Activated CD8-positive, alpha-beta T cell treated with anti-CD3 and anti-CD28 coated beads, Interleukin-2, amount 10 ng/mL, durations not matched to agents 7 days and 5 days (primary cell): ENCODE data around the gene LAYN. TPM values are rescaled to one million over a fixed set of nuclear protein-coding genes. Genes with fewer than 3 reads are reported as not detected.

Experiments used
- ATAC-seq: fragments of 150-1000 bp; cut with Tn5 transposase; one replicate; pipeline ENCODE4 v1.10.0; 2021; ENCODE audit warnings: moderate library complexity
- CTCF ChIA-PET: fragments of 350-600 bp; sonication (Branson Sonifier 250); formaldehyde crosslinking; loops from one replicate; lab custom pipeline; 2021; ENCODE audit warnings: antibody characterized with exemption; lab: Charles Lee
- POLR2A ChIA-PET: fragments of 350-600 bp; sonication (Branson Sonifier 250); formaldehyde crosslinking; loops from one replicate; lab custom pipeline; 2021; ENCODE audit warnings: antibody characterized with exemption; lab: Charles Lee
- DNase-seq: peaks from one replicate; pipeline ENCODE4 v3.0.0-alpha.2; 2020
- H3K27ac Mint-ChIP-seq: one replicate; pipeline ENCODE4 v1.8.0; 2021; ENCODE audit warnings: mild to moderate bottlenecking, mixed read lengths
- H3K27me3 Mint-ChIP-seq: one replicate; pipeline ENCODE4 v1.8.0; 2021; ENCODE audit warnings: low read depth, mixed read lengths
- H3K36me3 Mint-ChIP-seq: one replicate; pipeline ENCODE4 v1.8.0; 2021; ENCODE audit warnings: low read depth, mixed read lengths
- H3K4me1 Mint-ChIP-seq: one replicate; pipeline ENCODE4 v1.8.0; 2021; ENCODE audit warnings: low read depth, mixed read lengths
- H3K4me3 Mint-ChIP-seq: one replicate; pipeline ENCODE4 v1.8.0; 2021; ENCODE audit warnings: mild to moderate bottlenecking, mixed read lengths
- H3K9me3 Mint-ChIP-seq: one replicate; pipeline ENCODE4 v1.8.0; 2022; ENCODE audit warnings: mixed read lengths; ENCODE audit not compliant: insufficient read depth
- total RNA-seq, 2 experiments: library from RNA; stranded (reverse); gene quantifications; one replicate each; pipeline ENCODE4 v1.2.3, GENCODE V29; 2021

Gene LAYN
- total RNA-seq, 2 experiments from 2014 or later, result 11.1 to 12.8 TPM

DNA sequence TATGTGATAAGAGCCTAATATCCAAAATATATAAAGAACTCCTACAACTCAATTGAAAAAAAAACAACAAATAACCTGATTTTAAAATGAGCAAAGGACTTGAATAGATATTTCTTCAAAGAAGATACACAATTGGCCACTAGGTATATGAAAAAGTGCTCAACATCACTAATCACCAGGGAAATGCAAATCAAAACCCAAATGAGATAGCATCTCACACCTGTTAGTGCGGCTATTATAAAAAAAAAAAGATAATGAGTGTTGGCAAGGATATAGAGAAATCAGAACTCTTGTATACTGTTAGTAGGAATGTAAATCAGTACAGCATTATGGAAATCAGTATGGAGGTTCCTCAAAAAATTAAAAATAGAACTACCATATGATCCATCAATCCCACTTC lies 55.8 kb downstream of the LAYN start:
- Mint-ChIP-seq H3K9me3 (no peaks in the 10 kb centered on the region), H3K27me3 (peaks cover 15% of the 10 kb centered on the region), H3K4me1 (peaks cover 3% of the 10 kb centered on the region), H3K4me3 (no peak overlapping the region), H3K27ac (no peak overlapping the region), H3K36me3 (no peaks in the 10 kb centered on the region)
- POLR2A ChIA-PET, result no interaction called here
- CTCF ChIA-PET, result interaction anchor here (1.3 to 2.1 kb wide), 4 partner anchors 9 to 181 kb away, joined by 4 to 11 read pairs (median 6); no protein-coding TSS in a partner anchor
- ATAC-seq, result no peak
- no peak for DNase-seq

GRCh38 chr11:111598148-111598547 lies 57.6 kb downstream of the LAYN start:
- no peaks in the 10 kb centered on the region for H3K9me3 Mint-ChIP-seq
- no peaks in the 10 kb centered on the region for H3K36me3 Mint-ChIP-seq
- DNase-seq (no peak), ATAC-seq (no peak)
- CTCF ChIA-PET, result interaction anchor here (0.7 to 2.1 kb wide), 9 partner anchors 11 to 577 kb away, joined by 3 to 11 read pairs (median 5); partner anchors contain the start of genes BCO2 and PPP2R1B
- H3K4me3 Mint-ChIP-seq, result no peak overlapping the region
- H3K4me1 Mint-ChIP-seq, result peaks cover 10% of the 10 kb centered on the region
- H3K27me3 Mint-ChIP-seq, result peaks cover 15% of the 10 kb centered on the region
- POLR2A ChIA-PET, result no interaction called here
- no peak overlapping the region for H3K27ac Mint-ChIP-seq

GRCh38 chr11:111598559-111598958 lies 58.0 kb downstream of the LAYN start:
- no peak overlapping the region for H3K4me3 Mint-ChIP-seq
- ATAC-seq (no peak), DNase-seq (no peak)
- H3K9me3 Mint-ChIP-seq, result no peaks in the 10 kb centered on the region
- H3K36me3 Mint-ChIP-seq, result no peaks in the 10 kb centered on the region
- peaks cover 14% of the 10 kb centered on the region for H3K4me1 Mint-ChIP-seq
- no peak overlapping the region for H3K27ac Mint-ChIP-seq
- peaks cover 15% of the 10 kb centered on the region for H3K27me3 Mint-ChIP-seq
- POLR2A ChIA-PET, result interaction anchor here (0.6 kb wide), 1 partner anchor 688 kb away, joined by 3 read pairs; no protein-coding TSS in a partner anchor
- CTCF ChIA-PET, result interaction anchor here (1.2 to 2.1 kb wide), 7 partner anchors 11 to 245 kb away, joined by 4 to 11 read pairs (median 6); partner anchors contain the start of gene PPP2R1B

DNA sequence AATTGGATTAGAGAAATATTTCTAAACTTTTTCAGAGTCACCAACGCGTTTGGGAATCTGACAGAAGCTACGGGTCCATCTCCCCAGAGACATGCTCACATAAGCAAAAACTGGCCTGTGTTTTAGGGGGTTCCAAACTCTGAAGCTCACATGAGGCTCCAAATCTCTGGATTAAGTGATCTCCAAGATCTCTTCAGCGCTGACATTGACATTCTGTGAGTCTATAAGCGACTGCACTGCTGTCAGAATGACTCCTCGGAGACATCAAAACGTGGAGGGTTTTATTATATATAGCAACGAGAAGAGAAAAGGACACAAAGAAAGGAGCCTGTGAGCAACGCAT lies 61.1 kb downstream of the LAYN start:
- Mint-ChIP-seq H3K27me3 (peaks cover 7% of the 10 kb centered on the region), H3K36me3 (no peaks in the 10 kb centered on the region), H3K4me3 (peak overlapping the region; percentile 83), H3K4me1 (peaks cover 29% of the 10 kb centered on the region), H3K27ac (peak overlapping the region; percentile 89), H3K9me3 (no peaks in the 10 kb centered on the region)
- no peak for ATAC-seq
- CTCF ChIA-PET, result interaction anchor here (0.7 to 1.9 kb wide), 14 partner anchors 8 to 232 kb away, joined by 3 to 10 read pairs (median 3); partner anchors contain the start of gene PPP2R1B
- POLR2A ChIA-PET, result interaction anchor here (0.6 to 0.9 kb wide), 2 partner anchors 146 to 267 kb away, joined by 3 to 5 read pairs; no protein-coding TSS in a partner anchor
- DNase-seq, result no peak

DNA sequence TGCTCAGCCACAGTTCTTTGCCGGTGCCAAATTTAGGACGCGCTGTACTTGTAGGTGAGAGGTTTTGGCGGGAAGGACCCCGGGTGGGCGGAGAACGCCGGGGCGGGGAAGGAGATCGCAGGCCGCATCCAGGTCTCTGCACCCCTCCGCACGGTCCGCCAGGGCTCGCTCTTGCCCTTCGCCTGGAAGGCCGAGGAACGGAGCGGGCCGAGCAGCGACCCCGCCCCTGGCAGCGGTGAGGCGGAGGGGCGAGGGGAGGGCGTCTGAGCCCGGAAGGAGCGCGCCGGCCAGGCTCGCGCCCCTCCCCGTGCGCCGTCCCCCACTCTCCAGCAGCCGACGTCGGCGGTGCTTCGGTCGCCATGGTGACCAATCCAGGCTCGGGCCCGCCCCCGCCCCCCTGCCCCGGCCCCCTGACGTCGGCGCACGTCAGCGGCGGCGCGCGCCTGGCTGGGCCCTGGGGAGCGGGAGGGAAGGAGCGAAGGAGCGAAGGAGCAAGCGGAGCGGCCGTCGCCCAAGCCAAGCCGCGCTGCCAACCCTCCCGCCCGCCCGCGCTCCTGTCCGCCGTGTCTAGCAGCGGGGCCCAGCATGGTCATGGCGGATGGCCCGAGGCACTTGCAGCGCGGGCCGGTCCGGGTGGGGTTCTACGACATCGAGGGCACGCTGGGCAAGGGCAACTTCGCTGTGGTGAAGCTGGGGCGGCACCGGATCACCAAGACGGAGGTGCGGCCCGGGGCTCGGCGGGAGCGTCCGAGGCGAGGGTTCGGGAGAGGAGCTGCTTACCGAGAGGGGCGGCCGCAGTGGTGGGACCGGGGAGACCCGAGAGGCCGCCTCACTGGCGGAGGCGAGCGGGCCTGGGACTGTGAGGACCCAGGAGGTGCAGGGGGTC lies 61.7 kb downstream of the LAYN start, which contains the start of gene SIK2:
Gene SIK2, plus strand, starts transcription at position 471 of the 886 bp plus-strand sequence. Its CDS starts 115 bp downstream, at position 586.
- POLR2A ChIA-PET, result interaction anchor here (0.6 to 0.9 kb wide), 5 partner anchors 147 to 269 kb away, joined by 3 to 5 read pairs (median 3); partner anchors contain the start of gene ALG9
- Mint-ChIP-seq H3K4me3 (peak within 1 kb of the TSS; percentile 95), H3K4me1 (peaks cover 29% of the 10 kb centered on the region), H3K27me3 (peaks cover 4% of the 10 kb centered on the region), H3K36me3 (no peaks in the 10 kb centered on the region), H3K27ac (peak within 1 kb of the TSS; percentile 89), H3K9me3 (no peaks in the 10 kb centered on the region)
- CTCF ChIA-PET, result interaction anchor here (0.7 to 2.7 kb wide), 20 partner anchors 8 to 232 kb away, joined by 3 to 47 read pairs (median 3); partner anchors contain the start of gene PPP2R1B
- DNase-seq (peak; percentile 94), ATAC-seq (peak; percentile 92)

GRCh38 chr11:111602865-111603610 lies 62.5 kb downstream of the LAYN start:
- POLR2A ChIA-PET, result interaction anchor here (0.6 to 0.8 kb wide), 3 partner anchors 186 to 268 kb away, joined by 3 read pairs; partner anchors contain the start of gene ALG9
- H3K4me1 Mint-ChIP-seq, result peaks cover 27% of the 10 kb centered on the region
- DNase-seq, result peak; percentile 43
- CTCF ChIA-PET, result interaction anchor here (0.7 to 2.7 kb wide), 12 partner anchors 9 to 239 kb away, joined by 3 to 47 read pairs (median 5); partner anchors contain the start of gene PPP2R1B
- H3K4me3 Mint-ChIP-seq, result peak overlapping the region; percentile 95
- no peaks in the 10 kb centered on the region for H3K36me3 Mint-ChIP-seq
- no peak for ATAC-seq
- H3K27ac Mint-ChIP-seq, result peak overlapping the region; percentile 88
- H3K9me3 Mint-ChIP-seq, result no peaks in the 10 kb centered on the region
- peaks cover 4% of the 10 kb centered on the region for H3K27me3 Mint-ChIP-seq

DNA sequence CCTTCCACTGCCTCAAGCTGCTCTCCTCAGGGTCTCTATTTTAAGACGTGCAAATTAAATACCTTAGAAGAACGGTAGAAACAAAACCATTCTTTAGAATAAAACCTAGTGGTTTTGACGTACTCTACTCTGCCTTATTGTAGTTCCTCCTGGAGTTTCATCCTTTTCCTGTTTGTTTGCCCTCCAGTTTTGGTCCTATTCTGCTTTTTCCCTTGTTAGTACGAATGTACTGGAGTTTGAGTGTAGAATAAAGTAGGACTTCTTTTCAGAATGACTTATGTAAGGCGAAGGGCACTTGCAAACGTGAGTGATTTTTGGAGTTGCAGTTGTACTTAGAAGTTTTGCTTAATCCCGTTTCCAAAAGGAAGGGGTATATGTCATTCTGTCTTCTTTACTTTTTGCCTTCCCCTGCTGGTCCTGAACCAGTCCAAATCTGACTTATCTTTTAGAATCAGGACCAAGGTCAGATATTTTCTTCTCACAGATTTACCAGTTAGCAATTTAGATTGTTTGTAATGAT lies 63.2 kb downstream of the LAYN start:
- Mint-ChIP-seq H3K9me3 (no peaks in the 10 kb centered on the region), H3K27ac (peak overlapping the region; percentile 88), H3K4me1 (peaks cover 27% of the 10 kb centered on the region), H3K36me3 (no peaks in the 10 kb centered on the region), H3K4me3 (peak overlapping the region; percentile 95), H3K27me3 (peaks cover 1% of the 10 kb centered on the region)
- CTCF ChIA-PET, result interaction anchor here (0.7 to 2.7 kb wide), 35 partner anchors 9 to 323 kb away, joined by 3 to 47 read pairs (median 5); partner anchors contain the start of gene PPP2R1B
- no peak for ATAC-seq
- no peak for DNase-seq
- POLR2A ChIA-PET, result interaction anchor here (1.1 kb wide), 1 partner anchor 163 kb away, joined by 3 read pairs; the partner anchor contains the start of gene PPP2R1B

DNA sequence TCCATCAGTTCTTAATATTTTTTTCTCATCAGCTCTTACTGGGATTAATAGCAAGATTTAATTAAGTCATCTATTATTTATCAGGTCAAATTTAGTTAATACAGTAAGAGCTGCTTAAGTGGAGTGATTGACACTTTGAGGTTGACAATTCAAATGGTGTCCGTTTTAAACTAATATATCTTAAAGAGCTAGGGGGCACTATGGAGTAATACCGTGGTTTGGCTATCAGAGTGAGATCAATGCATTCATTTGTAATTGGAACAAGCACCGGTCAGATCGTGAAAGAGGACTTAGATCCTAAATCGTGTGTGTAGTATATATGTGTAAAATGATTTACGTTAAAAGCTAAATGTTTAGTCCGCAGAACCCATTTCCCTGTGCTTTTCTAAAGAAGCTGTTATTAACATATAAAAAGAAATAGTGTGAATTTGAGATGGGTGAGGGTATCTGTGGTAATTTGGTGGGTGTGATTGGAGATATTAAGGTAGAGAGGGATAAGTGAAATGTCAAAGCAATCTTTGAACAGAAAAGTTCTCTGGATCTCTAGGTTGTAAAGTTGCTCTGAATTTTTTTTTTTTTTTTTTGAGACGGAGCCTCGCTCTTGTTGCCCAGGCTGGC lies 64.0 kb downstream of the LAYN start:
- no peak overlapping the region for H3K27ac Mint-ChIP-seq
- H3K4me3 Mint-ChIP-seq, result peak overlapping the region; percentile 95
- no peaks in the 10 kb centered on the region for H3K27me3 Mint-ChIP-seq
- CTCF ChIA-PET, result interaction anchor here (0.7 to 2.7 kb wide), 40 partner anchors 8 to 322 kb away, joined by 3 to 47 read pairs (median 4); partner anchors contain the start of gene PPP2R1B
- POLR2A ChIA-PET, result interaction anchor here (1.1 kb wide), 1 partner anchor 162 kb away, joined by 3 read pairs; the partner anchor contains the start of gene PPP2R1B
- no peaks in the 10 kb centered on the region for H3K36me3 Mint-ChIP-seq
- no peaks in the 10 kb centered on the region for H3K9me3 Mint-ChIP-seq
- DNase-seq, result no peak
- no peak for ATAC-seq
- peaks cover 27% of the 10 kb centered on the region for H3K4me1 Mint-ChIP-seq

- ChIA-PET POLR2A (no interaction called here), CTCF (interaction anchor here (0.6 to 0.8 kb wide), 2 partner anchors 8 to 171 kb away, joined by 3 to 4 read pairs; no protein-coding TSS in a partner anchor)
- DNase-seq (no peak), ATAC-seq (no peak)
- Mint-ChIP-seq H3K4me1 (peaks cover 27% of the 10 kb centered on the region), H3K4me3 (no peak overlapping the region), H3K36me3 (no peaks in the 10 kb centered on the region), H3K9me3 (no peaks in the 10 kb centered on the region), H3K27me3 (no peaks in the 10 kb centered on the region), H3K27ac (no peak overlapping the region)
Measured at GRCh38 chr11:111605681-111606080, 65.2 kb downstream of the LAYN start.

- H3K4me1 Mint-ChIP-seq, result peaks cover 19% of the 10 kb centered on the region
- H3K4me3 Mint-ChIP-seq, result no peak overlapping the region
- ChIA-PET CTCF (no interaction called here), POLR2A (no interaction called here)
- H3K9me3 Mint-ChIP-seq, result no peaks in the 10 kb centered on the region
- ATAC-seq (no peak), DNase-seq (no peak)
- H3K36me3 Mint-ChIP-seq, result no peaks in the 10 kb centered on the region
- H3K27ac Mint-ChIP-seq, result no peak overlapping the region
- no peaks in the 10 kb centered on the region for H3K27me3 Mint-ChIP-seq
Measured at GRCh38 chr11:111606986-111607385, 66.5 kb downstream of the LAYN start.
